Loucy (cell line): ENCODE data around the gene HMGN2.

Experiments
- H2AFZ ChIP-seq: fragments of 200-600 bp; sonication (generic); 2 replicates; pipeline ENCODE4 v1.6.0; 2016; ENCODE audit warnings: antibody characterized with exemption, mild to moderate bottlenecking, low read length, moderate library complexity
- H3F3A ChIP-seq: fragments of 200-600 bp; 2 replicates; pipeline ENCODE4 v1.6.0; 2016; ENCODE audit warnings: antibody characterized with exemption, low read depth, mild to moderate bottlenecking
- H3K27me3 ChIP-seq: fragments of 200-600 bp; sonication (generic); 2 replicates; pipeline ENCODE4 v1.6.1; 2014; ENCODE audit warnings: low read length, mild to moderate bottlenecking; ENCODE audit not compliant: insufficient read depth, poor library complexity, severe bottlenecking
- H3K36me3 ChIP-seq: fragments of 200-600 bp; sonication (generic); 2 replicates; pipeline ENCODE4 v1.6.1; 2016; ENCODE audit warnings: low read length; ENCODE audit not compliant: insufficient read depth
- H3K4me1 ChIP-seq: fragments of 200-600 bp; sonication (generic); 2 replicates; pipeline ENCODE4 v1.5.1; 2014; ENCODE audit warnings: low read length, mild to moderate bottlenecking; ENCODE audit not compliant: insufficient read depth, poor library complexity, severe bottlenecking
- H3K4me2 ChIP-seq: fragments of 200-600 bp; sonication (generic); 2 replicates; pipeline ENCODE4 v1.6.0; 2014; ENCODE audit warnings: antibody characterized with exemption, low read length, low read depth, mild to moderate bottlenecking; ENCODE audit not compliant: poor library complexity, severe bottlenecking
- H3K4me3 ChIP-seq: fragments of 200-600 bp; sonication (generic); 2 replicates; pipeline ENCODE4 v1.5.1; 2014; ENCODE audit warnings: low read length, mild to moderate bottlenecking, mixed read lengths; ENCODE audit not compliant: poor library complexity, severe bottlenecking
- H3K79me2 ChIP-seq: fragments of 200-600 bp; sonication (generic); 2 replicates; pipeline ENCODE4 v1.6.1; 2014; ENCODE audit warnings: low read length; ENCODE audit not compliant: insufficient read depth
- H3K9ac ChIP-seq: fragments of 200-600 bp; sonication (generic); 2 replicates; pipeline ENCODE4 v1.6.0; 2014; ENCODE audit warnings: mild to moderate bottlenecking, low read depth, low read length, moderate library complexity; ENCODE audit not compliant: poor library complexity, severe bottlenecking
- H3K9me2 ChIP-seq: fragments of 200-600 bp; sonication (generic); replicated peaks from 2 replicates; pipeline ENCODE4 v1.6.1; 2016; ENCODE audit warnings: low read depth, low read length, mixed read lengths
- H3K9me3 ChIP-seq: fragments of 200-600 bp; sonication (generic); 2 replicates; pipeline ENCODE4 v1.6.1; 2014; ENCODE audit warnings: mild to moderate bottlenecking, antibody characterized with exemption, low read length, low read depth; ENCODE audit not compliant: insufficient read depth
- H4K20me1 ChIP-seq: fragments of 200-600 bp; sonication (generic); 2 replicates; pipeline ENCODE4 v1.6.0; 2014; ENCODE audit warnings: antibody characterized with exemption, low read length, mild to moderate bottlenecking; ENCODE audit not compliant: insufficient read depth, poor library complexity, severe bottlenecking
- CTCF ChIP-seq: fragments of 200-600 bp; sonication (generic); conservative IDR thresholded peaks from 2 replicates; pipeline ENCODE4 v1.5.1; 2014; ENCODE audit warnings: mild to moderate bottlenecking, antibody characterized with exemption, low read length
- EZH2phosphoT487 ChIP-seq: fragments of 200-600 bp; IDR thresholded peaks from 2 replicates; pipeline ENCODE4 v1.6.1; 2018; ENCODE audit warnings: antibody characterized with exemption, mild to moderate bottlenecking, moderate library complexity, borderline replicate concordance

The HMGN2 gene

GRCh38 chr1:26516987-26517765 lies 44.9 kb downstream of the HMGN2 start:
- Histone ChIP-seq H3K79me2 (no peaks in the 10 kb centered on the region), H3F3A (no peaks in the 10 kb centered on the region), H3K4me2 (no peak overlapping the region), H3K9ac (no peak overlapping the region), H3K4me1 (no peaks in the 10 kb centered on the region), H3K9me2 (no peaks in the 10 kb centered on the region), H2AFZ (peak overlapping the region; percentile 20; the same call in 1 of the 2 replicates), H3K27me3 (no peaks in the 10 kb centered on the region), H3K4me3 (no peak overlapping the region), H4K20me1 (no peaks in the 10 kb centered on the region), H3K36me3 (no peaks in the 10 kb centered on the region), H3K9me3 (no peaks in the 10 kb centered on the region)
- TF ChIP-seq EZH2phosphoT487, result no peak
- no peak for TF ChIP-seq CTCF

- Histone ChIP-seq H3K4me2 (no peak overlapping the region), H2AFZ (peak overlapping the region; percentile 20; the same call in 1 of the 2 replicates), H3K9me2 (no peaks in the 10 kb centered on the region), H4K20me1 (no peaks in the 10 kb centered on the region), H3K4me1 (no peaks in the 10 kb centered on the region), H3K79me2 (no peaks in the 10 kb centered on the region), H3F3A (no peaks in the 10 kb centered on the region), H3K27me3 (no peaks in the 10 kb centered on the region), H3K9ac (no peak overlapping the region), H3K36me3 (no peaks in the 10 kb centered on the region), H3K4me3 (no peak overlapping the region), H3K9me3 (no peaks in the 10 kb centered on the region)
- TF ChIP-seq CTCF, result no peak
- TF ChIP-seq EZH2phosphoT487, result no peak
These were observed 45.5 kb downstream of the HMGN2 start for GRCh38 chr1:26517766-26518049.

GRCh38 chr1:26518355-26518754 lies 46.1 kb downstream of the HMGN2 start:
- no peak for TF ChIP-seq CTCF
- TF ChIP-seq EZH2phosphoT487, result no peak
- no peaks in the 10 kb centered on the region for H3K9me3 ChIP-seq
- H3K36me3 ChIP-seq, result no peaks in the 10 kb centered on the region
- no peak overlapping the region for H2AFZ ChIP-seq
- H3K9ac ChIP-seq, result no peak overlapping the region
- no peaks in the 10 kb centered on the region for H3K27me3 ChIP-seq
- H3F3A ChIP-seq, result no peaks in the 10 kb centered on the region
- H3K4me2 ChIP-seq, result no peak overlapping the region
- no peaks in the 10 kb centered on the region for H3K4me1 ChIP-seq
- no peaks in the 10 kb centered on the region for H3K79me2 ChIP-seq
- no peaks in the 10 kb centered on the region for H3K9me2 ChIP-seq
- H3K4me3 ChIP-seq, result no peak overlapping the region
- no peaks in the 10 kb centered on the region for H4K20me1 ChIP-seq
